HG03108 (cell line): Measurements from ENCODE around the gene TMEM176B.

Source experiments
- ATAC-seq: cut with Tn5 transposase; IDR thresholded peaks from one replicate; pipeline ENCODE4 v1.9.1; 2021; ENCODE audit warnings: moderate library complexity; ENCODE audit not compliant: unreplicated experiment

TMEM176B gene

DNA sequence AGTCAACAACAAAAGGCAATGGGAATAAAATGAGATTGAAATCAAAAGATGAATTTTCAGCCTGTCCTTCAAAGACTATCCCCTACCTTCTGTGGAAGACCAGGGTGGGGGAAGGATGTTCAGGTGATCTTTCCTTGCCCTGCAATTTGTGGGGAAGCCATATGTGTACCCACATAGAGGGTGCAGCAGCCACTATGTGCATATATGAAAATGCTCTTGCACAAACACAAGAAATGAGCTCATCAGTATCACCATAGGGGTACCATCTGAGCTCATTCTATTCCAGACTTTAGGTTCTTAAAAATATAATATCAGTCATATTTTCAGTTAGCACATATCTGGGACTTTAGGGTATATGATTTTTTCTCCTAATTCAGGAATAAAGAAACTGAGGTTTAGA, 45.2 kb downstream of the TMEM176B start:
- ATAC-seq: no peak

DNA sequence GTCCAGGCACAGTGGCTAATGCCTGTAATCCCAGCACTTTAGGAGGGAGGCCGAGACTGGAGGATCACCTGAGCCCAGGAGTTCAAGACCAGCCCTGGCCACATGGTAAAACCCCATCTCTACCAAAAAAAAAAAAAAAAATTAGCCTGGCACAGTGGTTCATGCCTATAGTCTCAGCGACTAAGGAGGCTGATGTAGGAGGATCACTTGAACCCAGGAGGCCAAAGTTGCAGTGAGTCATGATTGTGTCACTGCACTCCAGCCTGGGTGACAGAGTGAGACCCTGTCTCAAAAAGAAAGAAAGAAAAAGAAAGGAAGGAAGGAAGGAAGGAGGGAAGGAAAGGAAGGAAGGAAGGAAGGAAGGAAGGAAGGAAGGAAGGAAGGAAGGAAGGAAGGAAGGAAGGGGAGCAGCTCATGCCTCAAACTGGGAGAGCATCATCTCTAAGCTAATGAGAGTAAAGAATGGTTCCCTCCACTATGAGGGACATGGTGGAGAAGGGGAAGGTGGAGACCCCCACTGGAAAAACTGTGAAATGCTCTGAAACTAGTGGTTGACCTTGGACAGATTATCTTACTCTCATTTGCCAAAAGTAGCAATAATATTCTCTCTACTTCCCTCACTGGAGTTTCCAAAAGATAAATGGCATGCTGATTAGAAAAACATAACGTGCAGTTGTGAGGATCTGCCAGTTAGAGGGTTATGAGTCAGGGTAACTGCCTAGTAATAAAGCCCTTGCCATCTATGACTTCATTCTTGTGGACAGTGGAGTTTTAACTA, 46.1 kb downstream of the TMEM176B start:
- no peak for ATAC-seq

DNA sequence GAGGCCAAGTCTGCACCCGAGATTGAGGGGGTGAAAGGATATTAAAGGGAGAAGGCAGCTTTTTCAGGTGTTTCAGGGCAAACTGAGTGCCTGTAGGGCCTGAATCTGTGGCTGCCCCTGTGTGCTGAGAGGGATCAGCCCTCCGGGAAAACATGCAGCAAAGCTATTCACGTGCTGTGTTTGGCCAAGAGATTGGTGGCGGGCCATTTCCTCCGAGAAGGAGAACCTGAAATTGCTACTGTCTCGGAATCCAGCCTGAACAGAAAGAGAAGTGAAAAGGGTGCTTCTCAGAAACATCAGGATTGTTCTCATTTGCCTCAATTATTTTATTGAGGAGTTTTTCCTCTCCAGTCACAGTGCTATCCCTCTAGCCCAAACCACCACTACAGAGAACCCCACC, 46.9 kb downstream of the TMEM176B start:
- ATAC-seq: no peak

DNA sequence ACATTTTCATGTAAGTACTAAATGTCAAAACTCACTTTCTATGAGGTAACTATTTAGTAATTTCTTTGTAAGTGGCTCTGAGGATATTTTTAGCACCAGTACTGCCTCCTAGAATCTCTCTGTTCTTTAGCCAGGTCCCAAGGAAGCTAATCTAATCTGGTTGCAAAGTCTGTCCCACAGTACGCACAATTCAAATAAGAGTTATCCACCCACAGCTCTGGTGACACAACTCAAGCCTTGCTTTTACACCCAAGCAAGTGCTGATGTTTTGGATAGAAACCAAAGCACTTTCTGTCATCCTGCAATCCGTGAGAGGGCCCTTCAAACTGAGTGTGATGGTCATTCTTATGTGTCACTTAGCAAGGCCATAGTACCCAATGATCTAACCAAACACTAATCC, 48.5 kb downstream of the TMEM176B start:
- no peak for ATAC-seq

DNA sequence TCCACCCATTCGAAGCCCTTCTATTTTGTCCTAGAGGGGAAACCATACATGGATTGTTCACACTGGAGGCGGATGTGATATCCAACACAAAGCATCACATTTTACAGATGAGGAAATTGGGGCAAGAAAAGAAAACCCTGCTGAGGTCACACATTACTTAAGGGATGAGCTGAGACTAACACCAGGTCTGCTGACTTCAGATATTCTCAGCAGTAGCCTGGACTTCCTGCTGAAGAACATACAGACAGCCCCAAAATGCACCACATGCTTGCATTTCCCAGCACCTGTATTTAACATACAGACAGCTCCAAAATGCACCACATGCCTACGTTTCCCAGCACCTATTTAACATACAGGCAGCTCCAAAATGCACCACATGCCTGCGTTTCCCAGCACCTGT, 51.8 kb downstream of the TMEM176B start:
- ATAC-seq: no peak

DNA sequence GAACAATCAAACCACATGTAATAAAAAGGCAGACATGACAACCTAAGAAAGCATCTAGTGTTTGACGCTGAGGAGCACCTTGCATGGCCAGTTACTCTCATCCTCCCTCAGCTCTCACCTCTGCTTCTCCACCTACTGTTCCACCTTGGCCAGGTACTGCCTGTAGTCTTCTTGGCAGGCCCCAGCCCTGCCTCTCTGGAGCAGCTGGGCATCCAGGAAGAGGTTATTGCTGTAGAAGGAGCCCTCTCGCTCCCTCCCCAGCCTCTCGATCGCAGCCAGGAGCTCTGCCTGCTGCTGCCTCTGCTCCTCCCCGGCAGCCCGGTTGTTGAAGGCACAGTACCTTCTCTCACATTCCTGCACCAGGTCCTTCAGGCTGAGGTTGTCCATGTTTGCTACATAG, 53.2 kb downstream of the TMEM176B start:
- ATAC-seq: no peak

DNA sequence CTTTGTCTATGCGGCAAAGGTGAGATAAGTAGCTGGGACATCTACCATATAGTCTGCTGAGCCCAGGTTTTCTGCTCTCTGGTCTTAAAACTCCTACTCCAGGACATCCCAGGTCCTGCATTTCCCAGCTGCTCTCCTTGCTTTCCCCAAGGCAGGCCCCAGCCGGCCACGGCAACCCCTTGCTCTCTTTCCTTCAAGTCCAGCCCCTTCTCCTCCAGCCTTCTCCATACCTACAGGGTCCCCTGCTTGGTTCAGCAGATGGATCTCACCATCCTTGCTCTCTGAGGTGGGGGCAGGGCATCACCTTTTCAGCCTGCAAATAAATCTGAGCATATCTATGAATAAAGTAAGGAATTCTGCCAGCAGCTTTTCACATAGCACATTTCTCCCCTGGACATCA, 54.3 kb downstream of the TMEM176B start:
- no peak for ATAC-seq

DNA sequence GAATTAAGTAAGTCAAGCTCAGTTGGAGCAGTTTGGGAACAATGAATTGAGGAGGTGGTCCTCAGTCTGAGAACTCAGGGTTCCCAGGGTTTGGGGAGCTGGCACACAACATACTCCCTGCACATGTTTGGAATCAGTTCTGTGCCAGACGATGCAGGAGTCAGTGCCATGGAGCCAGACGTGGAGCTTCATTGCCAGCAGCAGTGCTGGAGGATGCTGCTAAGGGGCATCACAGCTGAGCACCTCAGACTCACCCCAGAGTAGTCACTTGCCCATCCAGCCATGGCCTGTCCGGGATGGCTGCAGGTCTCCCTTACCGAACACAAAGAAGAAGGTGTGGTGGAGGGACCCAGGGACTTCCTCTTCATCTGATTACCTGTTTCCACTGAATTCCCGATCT, 55.1 kb downstream of the TMEM176B start:
- ATAC-seq: no peak

DNA sequence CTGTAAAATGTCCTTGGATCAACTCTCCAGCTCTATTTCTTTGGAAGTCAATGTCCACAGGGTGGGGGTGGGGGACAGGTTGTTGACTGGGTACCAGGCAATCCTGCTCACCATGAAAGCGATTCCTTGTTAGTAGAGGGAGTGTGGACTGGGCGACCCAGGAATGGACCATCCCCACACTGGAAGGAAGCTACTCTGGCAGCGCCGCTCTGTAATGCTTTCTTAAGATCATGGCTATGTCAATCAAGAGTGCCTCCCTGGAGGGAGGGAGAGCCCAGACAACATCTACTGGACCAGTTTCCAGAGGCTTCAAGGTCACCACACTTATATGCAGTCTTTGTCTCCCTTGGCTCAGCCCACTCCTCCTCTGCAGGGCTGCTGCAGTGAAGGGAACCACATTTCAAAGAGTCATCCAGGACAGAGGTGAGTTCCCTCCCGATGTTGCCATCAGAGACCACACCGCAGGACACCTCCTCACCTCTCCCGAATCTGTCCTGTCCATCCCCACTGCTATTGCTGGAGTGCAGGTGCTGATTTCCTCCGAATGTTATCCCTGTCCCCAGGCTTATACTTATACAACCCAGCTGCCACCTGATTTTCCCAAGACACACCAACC, 56.0 kb downstream of the TMEM176B start:
- ATAC-seq: no peak

DNA sequence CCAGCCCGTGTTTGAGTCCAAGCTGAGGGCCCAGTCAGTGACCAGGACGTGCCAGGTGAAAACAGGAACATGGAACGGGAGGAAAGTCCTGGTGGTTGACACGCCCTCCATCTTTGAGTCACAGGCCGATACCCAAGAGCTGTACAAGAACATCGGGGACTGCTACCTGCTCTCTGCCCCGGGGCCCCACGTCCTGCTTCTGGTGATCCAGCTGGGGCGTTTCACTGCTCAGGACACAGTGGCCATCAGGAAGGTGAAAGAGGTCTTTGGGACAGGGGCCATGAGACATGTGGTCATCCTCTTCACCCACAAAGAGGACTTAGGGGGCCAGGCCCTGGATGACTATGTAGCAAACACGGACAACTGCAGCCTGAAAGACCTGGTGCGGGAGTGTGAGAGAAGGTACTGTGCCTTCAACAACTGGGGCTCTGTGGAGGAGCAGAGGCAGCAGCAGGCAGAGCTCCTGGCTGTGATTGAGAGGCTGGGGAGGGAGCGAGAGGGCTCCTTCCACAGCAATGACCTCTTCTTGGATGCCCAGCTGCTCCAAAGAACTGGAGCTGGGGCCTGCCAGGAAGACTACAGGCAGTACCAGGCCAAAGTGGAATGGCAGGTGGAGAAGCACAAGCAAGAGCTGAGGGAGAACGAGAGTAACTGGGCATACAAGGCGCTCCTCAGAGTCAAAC, 57.7 kb downstream of the TMEM176B start:
- no peak for ATAC-seq
